Stimulated activated CD4-positive, alpha-beta T cell treated with anti-CD3 and anti-CD28 coated beads, TNF-alpha, amount 100 ng/mL, for 4 hours (primary cell): ENCODE measurements around the gene CTSC.
"Not testable (repeated sequence)": the region's sequence is repeated elsewhere in the genome, so short reads cannot be mapped to it uniquely, and the experiment has no call there.

Experiments
- DNase-seq, 3 experiments: peaks; one replicate each; pipeline ENCODE4 v3.0.0-alpha.2; 2020; ENCODE audit warnings: low read depth in 3 of 3

The CTSC gene

GRCh38 chr11:88352139-88352538 is 14.6 kb upstream of the CTSC start:
- no peak for DNase-seq

- no peak for DNase-seq
Observed at GRCh38 chr11:88348870-88349269, 11.3 kb upstream of the CTSC start.

GRCh38 chr11:88345949-88346348 is 8.4 kb upstream of the CTSC start:
- no peak for DNase-seq

GRCh38 chr11:88345408-88345807 is 7.9 kb upstream of the CTSC start:
- no peak for DNase-seq

- no peak for DNase-seq
Observed at GRCh38 chr11:88344869-88345268, 7.3 kb upstream of the CTSC start.

GRCh38 chr11:88341522-88342251 is 4.2 kb upstream of the CTSC start:
- no peak for DNase-seq

GRCh38 chr11:88340366-88340935 is 2.9 kb upstream of the CTSC start:
- DNase-seq, result no peak

- peak in 1 of 3 experiments; percentile 18 for DNase-seq
Observed at GRCh38 chr11:88337987-88338668, 592 bp upstream of the CTSC start.

GRCh38 chr11:88335284-88335683 is 2.3 kb downstream of the CTSC start:
- no peak for DNase-seq

- DNase-seq, result no peak
Observed at GRCh38 chr11:88333862-88334261, 3.7 kb downstream of the CTSC start.

- DNase-seq, result no peak
Observed at GRCh38 chr11:88332851-88333250, 4.7 kb downstream of the CTSC start.

GRCh38 chr11:88330826-88331428 is 6.6 kb downstream of the CTSC start:
- no peak for DNase-seq

- DNase-seq, result no peak
Observed at GRCh38 chr11:88329563-88330250, 7.8 kb downstream of the CTSC start.

GRCh38 chr11:88327462-88328143 is 9.9 kb downstream of the CTSC start:
- DNase-seq, result no peak

GRCh38 chr11:88327061-88327460 is 10.5 kb downstream of the CTSC start:
- DNase-seq, result no peak

GRCh38 chr11:88326099-88326498 is 11.4 kb downstream of the CTSC start:
- DNase-seq, result no peak

GRCh38 chr11:88324562-88325345 is 12.8 kb downstream of the CTSC start:
- DNase-seq, result no peak

GRCh38 chr11:88322881-88323280 is 14.7 kb downstream of the CTSC start:
- DNase-seq, result not testable (repeated sequence)

- DNase-seq, result not testable (repeated sequence)
Observed at GRCh38 chr11:88321412-88321811, 16.1 kb downstream of the CTSC start.

GRCh38 chr11:88320149-88320559 is 17.4 kb downstream of the CTSC start:
- no peak for DNase-seq

GRCh38 chr11:88318017-88318416 is 19.5 kb downstream of the CTSC start:
- no peak for DNase-seq
